NCI-H345 (cell line): Measurements from ENCODE around the gene IGF1.
"Not testable (repeated sequence)": the region's sequence is repeated elsewhere in the genome, so short reads cannot be mapped to it uniquely, and the experiment has no call there.

Experiments used
- DNase-seq: peaks from one replicate; lab custom pipeline; 2025; lab: John Stamatoyannopoulos, UW

IGF1 gene

DNA sequence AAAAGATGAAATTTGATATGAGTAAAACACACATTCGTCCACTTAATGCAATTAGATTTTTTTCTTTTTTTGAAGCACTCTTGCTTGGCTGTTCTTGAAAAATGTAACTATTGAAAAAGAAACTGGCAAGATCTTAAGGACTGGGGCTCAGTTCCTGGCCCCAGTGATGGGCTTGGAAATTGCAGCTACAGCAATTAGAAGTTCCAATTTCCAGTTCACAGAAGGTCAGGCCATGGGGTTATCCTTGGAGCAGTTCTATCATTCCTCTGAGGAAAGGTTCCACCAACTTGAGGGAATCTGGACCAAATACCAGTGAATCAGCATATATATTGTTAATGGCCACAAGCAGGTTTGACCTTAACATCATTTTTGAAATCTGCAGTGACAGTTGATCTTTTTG, 18.9 kb downstream of the IGF1 start:
- no peak for DNase-seq

DNA sequence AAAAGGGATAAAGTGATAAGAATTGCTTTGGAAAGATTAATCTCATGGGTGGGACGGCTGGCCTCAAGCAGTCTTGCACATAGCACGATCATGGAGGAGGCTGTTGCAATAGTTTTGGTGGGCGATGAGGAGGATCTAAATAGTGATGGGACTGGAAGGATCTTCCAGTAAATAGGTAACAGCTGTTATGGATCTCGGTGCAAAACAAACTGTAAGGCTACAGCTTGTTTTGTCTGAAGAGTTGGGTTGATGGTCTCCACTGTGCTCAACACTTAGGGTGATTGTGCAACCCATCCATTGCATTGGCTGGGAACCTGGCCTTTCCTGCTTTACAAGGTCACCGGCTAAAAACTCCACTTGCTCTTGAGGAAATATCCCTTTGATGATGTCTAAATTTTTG, 21.0 kb downstream of the IGF1 start:
- no peak for DNase-seq

DNA sequence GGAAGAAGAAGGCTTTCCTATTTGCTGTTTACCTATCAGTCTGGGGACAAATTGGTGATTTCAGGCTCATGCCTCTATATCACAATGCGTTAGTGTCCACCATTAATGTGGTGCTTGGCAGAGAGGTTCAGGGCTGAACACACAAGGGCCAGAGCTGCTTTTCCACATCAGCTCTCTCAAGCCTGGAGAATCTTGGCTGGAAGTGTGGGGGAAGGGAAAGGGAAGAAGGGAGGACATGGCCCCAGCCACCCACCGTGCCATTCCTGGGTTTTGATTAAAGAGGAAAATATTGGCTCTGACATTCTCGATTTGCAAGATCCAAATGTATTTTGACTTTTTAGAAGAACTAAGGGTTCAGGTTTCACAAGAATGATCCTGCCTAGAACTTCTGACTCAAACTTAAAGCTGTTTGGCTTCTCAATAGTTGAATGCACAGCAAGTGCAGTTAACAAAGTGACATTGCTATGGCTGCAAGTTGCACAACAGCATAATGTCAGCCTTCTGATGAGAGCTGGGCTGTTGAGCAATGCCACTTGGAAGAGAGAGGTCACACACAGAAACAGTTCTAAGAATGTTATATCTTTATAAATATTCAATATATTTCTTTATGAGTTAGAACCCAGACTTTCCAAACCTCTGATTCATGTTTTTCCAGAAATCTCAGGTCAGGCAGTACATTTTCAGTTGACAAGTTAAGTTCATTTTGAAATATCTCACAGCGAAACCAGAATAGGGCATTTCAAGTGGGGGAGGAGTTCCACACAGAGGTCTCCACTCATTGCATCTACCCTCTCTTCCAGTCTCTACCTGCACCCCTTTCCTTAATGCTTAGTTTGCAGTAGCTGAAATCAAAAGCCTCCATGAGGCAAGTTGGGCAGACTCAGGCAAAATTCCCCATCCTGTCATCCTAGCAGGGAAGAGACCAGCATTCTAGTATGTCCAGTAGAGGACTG, 25.3 kb downstream of the IGF1 start:
- no peak for DNase-seq

DNA sequence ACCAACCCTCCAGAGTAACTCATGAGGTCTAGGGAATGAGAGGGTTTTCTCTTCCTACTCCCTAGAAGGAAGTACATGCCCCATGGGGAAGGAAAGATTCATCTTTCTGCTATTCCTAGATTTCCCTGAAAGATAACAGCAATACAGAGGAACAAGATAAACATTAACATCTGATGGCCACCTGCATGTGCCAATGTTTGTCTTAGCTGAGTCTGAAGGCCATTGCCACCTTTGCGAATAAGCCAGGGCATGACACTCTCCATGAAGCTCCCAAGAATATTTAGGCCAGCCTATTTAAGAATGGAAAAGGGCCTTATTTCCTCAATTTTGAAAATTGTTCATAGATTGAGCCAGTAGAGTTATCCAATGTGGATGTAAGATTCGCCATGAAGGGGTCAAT, 26.0 kb downstream of the IGF1 start:
- no peak for DNase-seq

- no peak for DNase-seq
Measured at GRCh38 chr12:102452605-102453004, 27.8 kb downstream of the IGF1 start.

- DNase-seq = not testable (repeated sequence)
Measured at GRCh38 chr12:102449018-102449417, 31.3 kb downstream of the IGF1 start.

DNA sequence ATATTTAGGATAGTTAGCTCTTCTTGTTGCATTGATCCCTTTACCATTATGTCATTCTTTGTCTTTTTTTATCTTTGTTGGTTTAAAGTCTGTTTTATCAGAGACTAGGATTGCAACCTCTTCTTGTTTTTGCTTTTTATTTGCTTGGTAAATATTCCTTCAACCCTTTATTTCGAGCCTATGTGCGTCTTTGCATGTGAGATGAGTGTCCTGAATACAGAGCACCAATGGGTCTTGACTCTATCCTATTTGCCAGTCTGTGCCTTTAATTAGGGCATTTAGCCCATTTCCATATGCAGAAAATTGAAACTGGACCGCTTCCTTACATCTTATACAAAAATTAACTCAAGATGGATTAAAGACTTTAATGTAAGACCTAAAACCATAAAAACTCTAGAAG, 32.9 kb downstream of the IGF1 start:
- DNase-seq = not testable (repeated sequence)

DNA sequence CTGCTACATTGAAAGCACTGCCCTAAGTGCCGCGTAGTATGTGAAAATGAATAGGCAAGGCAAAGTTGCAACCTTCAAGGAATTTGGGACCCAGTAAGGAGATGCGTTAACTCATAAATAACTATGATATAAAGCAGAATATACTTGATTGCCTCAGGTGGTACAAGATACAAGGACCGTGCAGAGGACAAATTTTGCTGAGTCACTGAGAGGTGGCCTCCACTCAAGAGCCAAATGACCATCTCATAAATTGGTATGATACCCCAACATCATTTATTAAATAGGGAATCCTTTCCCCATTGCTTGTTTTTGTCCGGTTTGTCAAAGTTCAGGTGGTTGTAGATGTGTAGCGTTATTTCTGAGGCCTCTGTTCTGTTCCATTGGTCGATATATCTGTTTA, 35.7 kb downstream of the IGF1 start:
- no peak for DNase-seq

DNA sequence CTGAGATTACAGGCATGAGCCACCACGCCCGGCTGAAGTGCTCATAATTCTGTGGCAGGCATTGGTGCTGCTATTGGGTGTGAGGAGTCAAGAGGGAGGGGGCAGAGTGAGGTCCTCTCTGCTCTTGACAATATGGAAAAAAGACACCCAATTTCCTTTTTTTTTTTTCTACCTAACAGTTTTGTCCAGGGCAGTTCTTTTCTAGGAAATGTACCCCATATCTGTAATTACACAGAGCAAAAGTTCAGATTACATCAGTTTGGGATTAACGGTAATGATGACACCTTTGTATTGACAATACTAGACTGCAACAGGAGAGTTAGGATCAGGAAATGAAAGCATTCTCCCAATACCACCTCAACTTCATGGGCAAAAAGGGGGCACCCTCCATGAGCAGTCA, 36.3 kb downstream of the IGF1 start:
- DNase-seq = no peak

DNA sequence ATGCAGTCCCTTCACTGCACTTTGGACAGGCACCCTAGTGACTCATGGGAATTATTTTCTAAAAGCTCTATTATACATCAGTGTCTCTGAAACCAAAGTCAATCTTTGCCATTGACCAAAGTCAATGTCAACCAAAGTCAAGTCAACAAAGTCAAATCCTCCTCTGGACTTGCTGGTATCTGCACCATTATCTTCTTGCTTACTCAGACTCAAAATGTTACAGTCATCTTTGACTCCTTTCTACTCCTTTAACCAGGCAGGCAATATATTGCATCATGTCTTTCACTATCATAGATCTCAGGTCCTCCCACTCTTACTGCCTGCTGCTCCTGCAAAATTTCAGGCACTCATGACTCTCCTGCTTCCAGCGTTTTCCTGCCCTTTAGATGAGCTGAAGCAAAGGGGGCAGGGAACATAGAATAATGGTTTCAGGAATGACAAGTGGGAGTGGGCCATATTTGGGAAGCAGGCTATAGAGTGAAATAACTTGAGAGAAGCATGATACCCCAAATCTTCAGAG, 39.2 kb downstream of the IGF1 start:
- no peak for DNase-seq

DNA sequence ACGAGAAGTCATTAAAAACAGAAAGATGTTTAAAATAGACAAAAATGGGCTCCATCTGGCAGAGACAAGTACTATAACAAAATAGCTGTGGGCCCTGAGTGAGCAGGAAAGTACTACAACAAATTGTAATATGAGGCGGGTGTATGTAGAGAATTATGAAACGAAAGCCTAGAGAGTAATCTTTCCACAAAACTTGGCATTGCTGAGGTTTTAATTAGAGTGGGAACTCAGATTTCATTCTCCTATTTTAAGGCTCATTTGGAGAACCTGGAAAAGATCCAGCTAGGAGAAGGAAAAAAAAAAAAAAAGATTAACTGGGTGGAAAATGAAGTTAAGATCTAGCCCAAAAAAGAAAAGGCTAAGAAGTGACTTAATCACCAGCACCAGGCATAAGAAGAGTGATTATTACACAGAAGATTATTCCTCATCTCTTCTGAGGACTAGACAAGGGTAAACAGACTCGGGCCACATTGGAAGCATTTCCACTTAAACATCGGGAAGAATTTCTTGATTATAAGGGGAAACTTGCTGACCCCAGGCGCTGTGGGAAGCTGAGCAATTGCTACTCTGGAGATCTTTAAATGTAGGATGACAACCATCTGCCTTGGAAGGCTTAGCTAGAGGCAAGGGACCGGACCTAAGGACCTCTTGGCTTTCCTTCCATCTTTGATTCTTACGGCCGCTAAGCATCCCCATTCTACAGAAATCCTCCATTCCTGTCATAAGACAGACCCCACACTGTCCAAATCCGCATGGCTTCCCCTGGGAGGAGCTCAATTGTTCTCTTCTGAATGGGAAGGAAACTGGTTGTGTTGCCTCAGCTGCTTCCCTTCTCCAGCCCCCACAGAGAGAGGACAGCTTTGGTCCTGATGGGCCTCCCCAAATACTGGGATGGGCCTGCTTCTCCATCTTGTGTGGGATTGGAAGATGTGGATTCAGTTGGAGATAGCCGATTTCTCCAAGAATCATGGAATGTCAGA, 40.6 kb downstream of the IGF1 start:
- no peak for DNase-seq

GRCh38 chr12:102438827-102439210, 41.5 kb downstream of the IGF1 start:
- no peak for DNase-seq

DNA sequence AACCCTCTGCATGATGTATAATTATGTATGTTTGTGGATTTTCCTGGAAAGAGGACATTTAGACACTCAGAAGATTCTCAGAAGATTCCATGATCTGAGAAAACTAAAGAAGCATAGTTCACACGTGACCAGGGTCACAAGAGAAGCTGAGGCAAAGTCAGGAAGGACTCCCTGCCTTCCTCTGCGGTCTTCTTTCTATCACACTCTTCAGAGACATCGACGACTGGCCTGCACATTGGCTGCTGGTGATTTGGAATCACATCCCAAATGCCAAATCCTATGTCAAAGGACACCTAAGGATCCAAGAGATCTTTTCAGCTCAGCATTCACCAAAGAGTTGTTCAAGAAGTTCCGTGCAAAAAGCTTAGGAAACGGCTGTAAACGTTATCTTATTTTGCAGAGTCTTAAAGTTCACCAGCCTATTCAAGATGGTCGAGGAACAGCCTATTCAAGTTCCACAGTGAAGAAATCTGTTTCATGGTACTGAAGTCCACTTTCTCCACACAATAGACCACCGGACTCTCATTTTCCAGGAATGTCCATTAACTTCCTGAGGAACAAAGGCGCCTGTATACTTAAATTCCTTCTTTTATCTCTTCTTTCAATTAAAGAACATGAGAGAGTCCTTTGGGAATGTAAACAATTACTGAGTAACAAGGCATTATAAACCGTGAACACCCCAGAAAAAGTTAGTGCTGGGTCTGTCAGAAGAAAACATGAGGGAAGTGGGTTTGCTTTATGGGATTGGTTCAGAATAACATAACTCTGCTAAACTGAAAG, 42.1 kb downstream of the IGF1 start:
- DNase-seq = no peak

DNA sequence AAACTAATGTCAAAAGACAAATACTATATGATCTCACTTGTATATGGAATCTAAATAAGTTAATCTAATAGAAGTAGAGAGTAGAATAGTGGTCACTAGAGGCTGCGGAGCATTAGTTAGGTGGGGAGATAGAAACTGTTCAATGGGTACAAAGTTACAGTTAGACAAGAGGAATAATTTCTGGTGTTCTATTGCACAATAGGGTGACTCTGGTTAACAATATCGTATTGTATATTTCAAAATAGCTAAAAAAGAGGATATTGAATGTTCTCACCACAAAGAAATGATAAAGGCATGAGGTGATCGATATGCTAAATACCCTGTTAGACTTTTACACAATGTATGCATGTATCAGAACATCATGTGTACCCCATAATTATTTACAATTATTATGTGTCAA, 42.9 kb downstream of the IGF1 start:
- DNase-seq = no peak

DNA sequence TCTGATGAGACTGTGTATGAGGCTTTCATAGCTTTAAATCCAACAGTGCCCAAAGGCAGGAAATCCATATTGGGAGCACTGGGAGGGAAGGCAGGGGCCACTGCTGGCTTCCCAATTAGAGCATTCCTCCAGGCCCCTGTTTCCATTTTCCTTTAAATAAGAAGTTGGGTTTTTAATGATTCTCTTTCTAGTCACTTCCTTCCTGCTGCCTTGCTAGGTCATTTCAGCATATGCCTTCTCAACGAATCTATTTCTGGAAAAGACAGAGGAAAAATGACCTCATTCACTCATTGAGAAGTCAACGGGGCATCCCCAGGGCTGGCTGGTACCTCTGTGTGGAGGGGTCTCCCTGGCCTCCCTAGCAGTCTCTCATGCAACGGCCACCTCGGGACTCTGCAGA, 43.5 kb downstream of the IGF1 start:
- DNase-seq = no peak

- DNase-seq = no peak
Measured at GRCh38 chr12:102435827-102436436, 44.4 kb downstream of the IGF1 start.

GRCh38 chr12:102433304-102433703, 47.1 kb downstream of the IGF1 start:
- no peak for DNase-seq

- no peak for DNase-seq
Measured at GRCh38 chr12:102430661-102431060, 49.7 kb downstream of the IGF1 start.

DNA sequence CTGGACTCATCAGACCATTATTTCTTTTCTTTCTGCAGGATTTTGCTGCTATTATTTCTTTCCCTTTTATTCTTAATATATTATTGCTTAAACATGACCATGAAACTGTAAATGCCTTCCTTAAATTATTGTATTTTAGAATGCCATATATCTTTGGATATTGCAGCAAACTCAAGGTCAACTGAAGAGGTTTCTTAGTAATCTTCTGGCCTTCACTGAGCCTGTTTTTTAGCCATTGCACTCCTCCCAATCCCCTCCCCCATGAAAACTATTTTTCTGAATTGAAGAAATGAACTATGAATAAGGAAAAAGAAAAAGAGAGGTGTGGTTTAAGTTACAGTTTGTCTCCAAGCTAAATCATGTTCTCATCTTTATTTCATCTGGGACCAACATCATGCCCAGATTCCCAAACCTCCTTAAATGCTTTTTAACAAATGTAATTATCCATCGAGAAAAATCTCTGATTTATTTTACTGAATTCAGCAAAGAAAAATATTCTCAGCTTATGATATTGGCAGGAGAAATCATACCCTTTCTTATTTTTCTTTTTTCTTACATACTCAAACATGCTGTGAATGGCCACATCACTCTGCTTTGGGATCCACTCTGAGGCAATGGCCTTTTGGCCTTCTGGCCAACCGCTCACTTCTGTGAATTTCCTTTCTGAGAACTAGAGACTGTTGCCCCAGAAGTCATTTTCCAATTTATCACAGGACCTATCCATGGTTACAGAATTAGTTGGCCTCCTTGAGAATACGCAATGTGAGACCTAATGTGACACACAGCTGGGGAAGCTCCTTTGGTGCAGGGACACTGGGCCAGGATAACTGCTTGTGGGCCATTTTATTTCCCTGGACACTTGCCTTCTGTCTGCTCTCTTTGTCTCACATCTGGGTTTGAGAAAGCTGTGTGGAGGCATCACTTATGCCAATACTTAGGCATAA, 50.9 kb downstream of the IGF1 start:
- no peak for DNase-seq

- DNase-seq = no peak
Measured at GRCh38 chr12:102427543-102427941, 52.8 kb downstream of the IGF1 start.
